HT-29 (cell line): ENCODE data around the gene KLK3. TPM values are rescaled to one million over a fixed set of nuclear protein-coding genes. Genes with fewer than 3 reads are reported as not detected.
"Not testable (repeated sequence)": the region's sequence is repeated elsewhere in the genome, so short reads cannot be mapped to it uniquely, and the experiment has no call there.

Experiments
- DNase-seq: peaks from one replicate; pipeline ENCODE4 v3.0.0-alpha.2; 2015; ENCODE audit warnings: low spot score
- total RNA-seq: library from RNA; depleted of rRNA; stranded (reverse); fragments of >200 nt; shearing (Covaris generic); gene quantifications from 2 replicates; pipeline ENCODE4 v1.2.3, GENCODE V29; 2014

Gene KLK3
- total RNA-seq, 1 experiment from 2014 or later, result not detected

DNA sequence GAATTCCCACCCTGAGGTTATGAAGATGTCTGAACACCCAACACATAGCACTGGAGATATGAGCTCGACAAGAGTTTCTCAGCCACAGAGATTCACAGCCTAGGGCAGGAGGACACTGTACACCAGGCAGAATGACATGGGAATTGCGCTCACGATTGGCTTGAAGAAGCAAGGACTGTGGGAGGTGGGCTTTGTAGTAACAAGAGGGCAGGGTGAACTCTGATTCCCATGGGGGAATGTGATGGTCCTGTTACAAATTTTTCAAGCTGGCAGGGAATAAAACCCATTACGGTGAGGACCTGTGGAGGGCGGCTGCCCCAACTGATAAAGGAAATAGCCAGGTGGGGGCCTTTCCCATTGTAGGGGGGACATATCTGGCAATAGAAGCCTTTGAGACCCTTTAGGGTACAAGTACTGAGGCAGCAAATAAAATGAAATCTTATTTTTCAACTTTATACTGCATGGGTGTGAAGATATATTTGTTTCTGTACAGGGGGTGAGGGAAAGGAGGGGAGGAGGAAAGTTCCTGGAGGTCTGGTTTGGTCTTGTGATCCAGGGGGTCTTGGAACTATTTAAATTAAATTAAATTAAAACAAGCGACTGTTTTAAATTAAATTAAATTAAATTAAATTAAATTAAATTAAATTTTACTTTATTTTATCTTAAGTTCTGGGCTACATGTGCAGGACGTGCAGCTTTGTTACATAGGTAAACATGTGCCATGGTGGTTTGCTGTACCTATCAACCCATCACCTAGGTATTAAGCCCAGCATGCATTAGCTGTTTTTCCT, 7.0 kb downstream of the KLK3 start:
- no peak for DNase-seq

DNA sequence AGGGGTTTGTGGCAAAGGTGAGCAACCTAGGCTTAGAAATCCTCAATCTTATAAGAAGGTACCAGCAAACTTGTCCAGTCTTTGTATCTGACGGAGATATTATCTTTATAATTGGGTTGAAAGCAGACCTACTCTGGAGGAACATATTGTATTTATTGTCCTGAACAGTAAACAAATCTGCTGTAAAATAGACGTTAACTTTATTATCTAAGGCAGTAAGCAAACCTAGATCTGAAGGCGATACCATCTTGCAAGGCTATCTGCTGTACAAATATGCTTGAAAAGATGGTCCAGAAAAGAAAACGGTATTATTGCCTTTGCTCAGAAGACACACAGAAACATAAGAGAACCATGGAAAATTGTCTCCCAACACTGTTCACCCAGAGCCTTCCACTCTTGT, 14.8 kb downstream of the KLK3 start:
- no peak for DNase-seq

- no peak for DNase-seq
These were observed 15.8 kb downstream of the KLK3 start for GRCh38 chr19:50870417-50871089.

GRCh38 chr19:50873056-50873455, 18.3 kb downstream of the KLK3 start, which contains the start of gene KLK2:
TSS of gene KLK2 (plus strand) at chr19:50873439. CDS start at chr19:50873474, 35 bp downstream.
- no peak for DNase-seq

GRCh38 chr19:50874211-50874610, 19.5 kb downstream of the KLK3 start:
- no peak for DNase-seq

GRCh38 chr19:50875795-50876422, 21.2 kb downstream of the KLK3 start:
- DNase-seq, result no peak

DNA sequence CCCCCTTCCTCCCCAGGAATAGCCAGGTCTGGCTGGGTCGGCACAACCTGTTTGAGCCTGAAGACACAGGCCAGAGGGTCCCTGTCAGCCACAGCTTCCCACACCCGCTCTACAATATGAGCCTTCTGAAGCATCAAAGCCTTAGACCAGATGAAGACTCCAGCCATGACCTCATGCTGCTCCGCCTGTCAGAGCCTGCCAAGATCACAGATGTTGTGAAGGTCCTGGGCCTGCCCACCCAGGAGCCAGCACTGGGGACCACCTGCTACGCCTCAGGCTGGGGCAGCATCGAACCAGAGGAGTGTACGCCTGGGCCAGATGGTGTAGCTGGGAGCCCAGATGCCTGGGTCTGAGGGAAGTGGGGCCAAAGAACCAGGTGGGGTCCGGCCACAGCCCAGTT, 21.7 kb downstream of the KLK3 start:
- DNase-seq, result no peak

GRCh38 chr19:50877338-50877737, 22.6 kb downstream of the KLK3 start:
- DNase-seq, result no peak

GRCh38 chr19:50878851-50879250, 24.1 kb downstream of the KLK3 start:
- DNase-seq, result no peak

DNA sequence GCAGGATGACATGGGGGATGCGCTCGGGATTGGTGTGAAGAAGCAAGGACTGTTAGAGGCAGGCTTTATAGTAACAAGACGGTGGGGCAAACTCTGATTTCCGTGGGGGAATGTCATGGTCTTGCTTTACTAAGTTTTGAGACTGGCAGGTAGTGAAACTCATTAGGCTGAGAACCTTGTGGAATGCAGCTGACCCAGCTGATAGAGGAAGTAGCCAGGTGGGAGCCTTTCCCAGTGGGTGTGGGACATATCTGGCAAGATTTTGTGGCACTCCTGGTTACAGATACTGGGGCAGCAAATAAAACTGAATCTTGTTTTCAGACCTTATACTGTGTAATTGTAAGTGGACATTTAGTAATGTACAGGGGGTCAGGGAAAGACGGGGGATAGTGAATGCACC, 25.5 kb downstream of the KLK3 start:
- DNase-seq, result no peak

GRCh38 chr19:50882188-50882587, 27.5 kb downstream of the KLK3 start:
- peak; percentile 28 for DNase-seq

GRCh38 chr19:50889638-50890037, 34.9 kb downstream of the KLK3 start:
- no peak for DNase-seq

DNA sequence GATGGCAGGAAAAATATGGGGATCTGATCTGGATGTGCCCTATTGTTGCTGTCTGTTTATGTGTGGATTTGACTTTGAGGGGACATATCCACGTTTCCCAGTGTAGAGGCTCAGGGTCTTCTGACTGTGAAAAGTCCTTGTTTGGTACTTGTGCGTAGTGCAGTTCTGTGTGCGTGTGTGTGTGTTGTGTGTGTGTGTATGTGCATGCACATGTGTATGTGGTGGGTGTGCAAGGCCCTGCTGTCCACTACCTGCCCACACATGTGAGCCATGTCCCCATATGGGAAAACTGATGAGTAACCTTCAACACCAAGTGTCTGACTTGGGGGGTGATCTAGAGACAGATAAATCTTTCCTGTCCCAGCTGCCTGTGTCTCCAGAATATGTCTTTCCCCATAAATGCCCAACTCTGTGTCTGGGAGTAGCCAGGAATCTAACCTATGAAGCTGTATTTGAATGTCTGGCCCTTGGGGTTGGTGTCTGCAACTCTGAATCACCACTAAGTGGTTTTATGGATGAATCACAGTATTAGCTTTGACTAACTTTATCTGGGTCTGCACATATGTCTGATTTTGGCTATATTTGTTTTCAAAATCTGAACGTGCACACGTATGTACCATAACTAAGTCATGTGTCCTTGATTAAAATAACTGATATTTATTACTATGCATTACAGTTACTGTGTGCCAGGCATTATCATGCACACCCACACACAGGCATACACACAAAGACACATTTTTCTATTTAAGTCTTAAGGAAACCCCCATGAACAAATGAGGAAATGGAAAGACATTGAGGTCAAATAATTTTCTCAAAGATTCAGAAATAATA, 35.9 kb downstream of the KLK3 start:
- no peak for DNase-seq

DNA sequence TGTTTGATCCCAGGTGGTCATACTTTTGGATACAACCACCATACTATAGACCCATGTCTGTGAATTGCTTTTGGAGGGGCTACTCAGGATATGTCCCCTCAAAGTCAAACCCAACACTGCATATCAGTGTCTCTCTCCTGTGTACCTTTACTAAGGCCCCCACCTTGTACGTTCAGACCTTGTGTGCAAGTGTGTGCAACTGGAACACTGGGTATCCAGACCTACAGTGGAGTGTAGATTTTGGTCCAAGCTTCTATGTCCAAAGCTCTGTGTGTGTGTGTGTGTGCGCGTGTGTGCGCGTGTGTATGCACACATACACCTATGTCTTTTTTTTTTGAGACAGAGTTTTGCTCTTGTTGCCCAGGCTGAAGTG, 36.5 kb downstream of the KLK3 start:
- no peak for DNase-seq

DNA sequence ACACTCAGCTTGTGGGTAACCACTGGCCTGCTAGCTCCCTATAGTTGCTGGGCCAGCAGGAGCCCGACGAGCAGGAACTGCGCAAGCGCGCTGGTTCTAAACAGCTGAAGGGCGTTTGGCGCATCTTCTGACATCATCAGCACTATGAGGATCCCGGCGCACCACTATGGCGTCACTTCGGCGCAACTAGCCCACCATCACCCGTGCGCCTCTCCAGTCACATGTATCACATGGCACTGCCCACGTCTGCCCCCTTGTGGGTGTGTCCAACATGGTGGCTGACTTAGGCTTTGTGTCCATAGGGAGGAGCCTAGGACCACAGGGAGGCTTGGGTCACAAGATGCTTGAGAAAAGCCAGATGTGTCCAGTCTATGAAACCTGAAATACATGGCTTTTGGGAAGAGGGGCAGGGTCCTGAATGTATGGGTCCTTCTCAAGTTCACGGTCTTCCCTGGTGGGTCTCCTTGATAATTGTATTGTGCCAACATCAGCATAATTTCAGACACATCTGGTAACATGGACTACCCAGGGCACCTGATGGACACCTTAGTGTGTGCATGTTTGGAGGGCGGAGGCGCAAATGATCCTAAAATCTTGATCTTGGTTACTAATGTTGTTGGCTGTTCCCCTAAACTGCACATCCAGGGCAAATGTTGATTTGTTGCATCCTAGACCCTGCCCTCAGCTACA, 38.5 kb downstream of the KLK3 start:
- no peak for DNase-seq

DNA sequence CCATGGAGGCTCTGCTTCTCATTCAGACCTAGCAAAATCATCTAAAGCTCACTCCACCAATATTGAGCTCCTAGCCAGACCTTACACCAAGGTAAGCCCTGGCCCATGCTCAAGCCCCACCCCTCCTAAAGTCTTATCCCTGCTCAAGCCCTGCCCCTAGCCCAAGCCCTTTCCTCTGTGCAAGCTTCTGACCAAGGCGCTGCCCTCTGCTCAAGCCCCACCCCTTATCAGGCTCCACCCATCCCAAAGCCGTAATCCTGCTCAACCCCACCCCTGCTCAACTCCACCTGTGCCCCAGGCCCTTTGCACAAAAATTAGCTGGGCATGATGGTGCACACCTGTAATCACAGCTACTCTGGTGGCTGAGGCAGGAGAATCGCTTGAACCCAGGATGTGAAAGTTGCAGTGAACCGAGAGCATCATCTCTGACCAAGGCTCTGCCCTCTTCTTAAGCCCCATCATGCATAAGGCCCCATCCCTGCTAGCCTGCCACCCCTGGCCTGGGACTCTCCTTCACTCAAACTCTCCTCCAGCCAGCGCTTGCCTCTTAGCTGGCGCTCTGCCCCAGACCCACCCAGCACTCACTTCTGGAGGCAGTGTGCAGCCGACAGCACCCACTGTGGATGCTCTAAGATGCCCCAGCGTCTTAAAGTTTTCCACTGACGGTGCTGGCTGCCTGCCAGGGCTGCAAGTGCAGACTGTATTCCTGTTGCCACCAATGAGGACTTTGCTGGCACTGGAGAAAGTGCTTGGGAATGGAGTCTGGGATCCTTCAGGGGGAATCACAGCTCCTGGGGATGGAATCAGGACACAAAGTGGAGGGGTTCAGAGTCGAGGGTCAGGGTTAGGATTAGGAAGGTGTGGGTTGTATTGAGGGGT, 40.0 kb downstream of the KLK3 start:
- no peak for DNase-seq

- not testable (repeated sequence) for DNase-seq
These were observed 41.4 kb downstream of the KLK3 start for GRCh38 chr19:50896089-50896590.

GRCh38 chr19:50896591-50897190, 42.0 kb downstream of the KLK3 start:
- DNase-seq, result peak; percentile 53

GRCh38 chr19:50897191-50897607, 42.5 kb downstream of the KLK3 start:
- DNase-seq, result no peak
